CD1c-positive myeloid dendritic cell (primary cell): ENCODE measurements around the gene TNFRSF19.

Experiments used
- DNase-seq: peaks from one replicate; pipeline ENCODE4 v3.0.0-alpha.2; 2016; ENCODE audit errors: extremely low spot score

The TNFRSF19 gene

GRCh38 chr13:23605831-23606230 lies 35.6 kb downstream of the TNFRSF19 start:
- no peak for DNase-seq

- DNase-seq: no peak
Measured at GRCh38 chr13:23608138-23608537, 37.9 kb downstream of the TNFRSF19 start.

- peak; percentile 3 for DNase-seq
Measured at GRCh38 chr13:23608701-23609413, 38.6 kb downstream of the TNFRSF19 start.

GRCh38 chr13:23609414-23609760 lies 39.2 kb downstream of the TNFRSF19 start:
- no peak for DNase-seq

- DNase-seq: no peak
Measured at GRCh38 chr13:23609874-23610576, 39.8 kb downstream of the TNFRSF19 start.

- DNase-seq: no peak
Measured at GRCh38 chr13:23610966-23611491, 40.8 kb downstream of the TNFRSF19 start.

GRCh38 chr13:23612182-23612581 lies 42.0 kb downstream of the TNFRSF19 start:
- no peak for DNase-seq

- no peak for DNase-seq
Measured at GRCh38 chr13:23612731-23613130, 42.5 kb downstream of the TNFRSF19 start.

GRCh38 chr13:23613596-23613995 lies 43.4 kb downstream of the TNFRSF19 start:
- no peak for DNase-seq

GRCh38 chr13:23615395-23616081 lies 45.3 kb downstream of the TNFRSF19 start:
- DNase-seq: no peak

- no peak for DNase-seq
Measured at GRCh38 chr13:23616228-23616627, 46.0 kb downstream of the TNFRSF19 start.

GRCh38 chr13:23617551-23618024 lies 47.4 kb downstream of the TNFRSF19 start:
- DNase-seq: no peak

GRCh38 chr13:23618341-23618740 lies 48.1 kb downstream of the TNFRSF19 start:
- no peak for DNase-seq

GRCh38 chr13:23619068-23619855 lies 49.0 kb downstream of the TNFRSF19 start:
- no peak for DNase-seq

- no peak for DNase-seq
Measured at GRCh38 chr13:23620211-23620610, 50.0 kb downstream of the TNFRSF19 start.

- DNase-seq: no peak
Measured at GRCh38 chr13:23620613-23621315, 50.6 kb downstream of the TNFRSF19 start.

GRCh38 chr13:23621316-23621645 lies 51.1 kb downstream of the TNFRSF19 start:
- DNase-seq: no peak

GRCh38 chr13:23622985-23623384 lies 52.8 kb downstream of the TNFRSF19 start:
- no peak for DNase-seq

GRCh38 chr13:23623394-23623793 lies 53.2 kb downstream of the TNFRSF19 start:
- no peak for DNase-seq

- no peak for DNase-seq
Measured at GRCh38 chr13:23626700-23627099, 56.5 kb downstream of the TNFRSF19 start.

GRCh38 chr13:23627410-23627809 lies 57.2 kb downstream of the TNFRSF19 start:
- no peak for DNase-seq
